C4-2B (cell line): ENCODE results near the gene RBBP8NL.

Source experiments
- H3K27ac ChIP-seq: fragments of 450-650 bp; 2 replicates; pipeline ENCODE4 v1.5.1; 2017
- ZFX ChIP-seq: fragments of 450-650 bp; IDR thresholded peaks from 2 replicates; pipeline ENCODE4 v1.6.1; 2017
- TF ChIP-seq, protein P1 (sequence below): fragments of 450-650 bp; conservative IDR thresholded peaks from 2 replicates; pipeline ENCODE4 v1.5.1; 2017; ENCODE audit warnings: mild to moderate bottlenecking

The RBBP8NL gene

DNA sequence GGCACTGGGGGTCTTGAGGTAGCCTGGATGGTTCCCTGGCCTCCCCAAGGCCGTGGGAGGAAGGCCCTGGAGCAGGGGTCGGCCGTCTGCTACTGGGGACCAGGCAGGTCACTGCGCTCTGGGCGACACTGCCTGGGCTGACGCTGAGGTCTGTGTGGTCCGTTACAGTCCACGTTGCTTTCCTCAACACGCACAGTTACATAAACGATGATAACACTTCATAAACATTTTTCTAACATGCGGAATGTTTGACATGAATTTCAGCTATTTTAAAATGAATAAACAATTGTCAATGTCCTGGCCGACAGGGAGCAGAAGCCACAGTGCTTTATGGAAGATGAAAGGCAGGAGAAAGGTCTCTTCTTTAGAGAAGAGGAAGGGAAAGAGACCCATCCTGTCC is 10.2 kb upstream of the RBBP8NL start:
- H3K27ac ChIP-seq = no peak overlapping the region
- TF ChIP-seq ZFX = no peak
- TF ChIP-seq, protein P1, sequence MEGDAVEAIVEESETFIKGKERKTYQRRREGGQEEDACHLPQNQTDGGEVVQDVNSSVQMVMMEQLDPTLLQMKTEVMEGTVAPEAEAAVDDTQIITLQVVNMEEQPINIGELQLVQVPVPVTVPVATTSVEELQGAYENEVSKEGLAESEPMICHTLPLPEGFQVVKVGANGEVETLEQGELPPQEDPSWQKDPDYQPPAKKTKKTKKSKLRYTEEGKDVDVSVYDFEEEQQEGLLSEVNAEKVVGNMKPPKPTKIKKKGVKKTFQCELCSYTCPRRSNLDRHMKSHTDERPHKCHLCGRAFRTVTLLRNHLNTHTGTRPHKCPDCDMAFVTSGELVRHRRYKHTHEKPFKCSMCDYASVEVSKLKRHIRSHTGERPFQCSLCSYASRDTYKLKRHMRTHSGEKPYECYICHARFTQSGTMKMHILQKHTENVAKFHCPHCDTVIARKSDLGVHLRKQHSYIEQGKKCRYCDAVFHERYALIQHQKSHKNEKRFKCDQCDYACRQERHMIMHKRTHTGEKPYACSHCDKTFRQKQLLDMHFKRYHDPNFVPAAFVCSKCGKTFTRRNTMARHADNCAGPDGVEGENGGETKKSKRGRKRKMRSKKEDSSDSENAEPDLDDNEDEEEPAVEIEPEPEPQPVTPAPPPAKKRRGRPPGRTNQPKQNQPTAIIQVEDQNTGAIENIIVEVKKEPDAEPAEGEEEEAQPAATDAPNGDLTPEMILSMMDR = no peak

GRCh38 chr20:62436692-62437091 is 9.4 kb upstream of the RBBP8NL start:
- H3K27ac ChIP-seq = no peak overlapping the region

DNA sequence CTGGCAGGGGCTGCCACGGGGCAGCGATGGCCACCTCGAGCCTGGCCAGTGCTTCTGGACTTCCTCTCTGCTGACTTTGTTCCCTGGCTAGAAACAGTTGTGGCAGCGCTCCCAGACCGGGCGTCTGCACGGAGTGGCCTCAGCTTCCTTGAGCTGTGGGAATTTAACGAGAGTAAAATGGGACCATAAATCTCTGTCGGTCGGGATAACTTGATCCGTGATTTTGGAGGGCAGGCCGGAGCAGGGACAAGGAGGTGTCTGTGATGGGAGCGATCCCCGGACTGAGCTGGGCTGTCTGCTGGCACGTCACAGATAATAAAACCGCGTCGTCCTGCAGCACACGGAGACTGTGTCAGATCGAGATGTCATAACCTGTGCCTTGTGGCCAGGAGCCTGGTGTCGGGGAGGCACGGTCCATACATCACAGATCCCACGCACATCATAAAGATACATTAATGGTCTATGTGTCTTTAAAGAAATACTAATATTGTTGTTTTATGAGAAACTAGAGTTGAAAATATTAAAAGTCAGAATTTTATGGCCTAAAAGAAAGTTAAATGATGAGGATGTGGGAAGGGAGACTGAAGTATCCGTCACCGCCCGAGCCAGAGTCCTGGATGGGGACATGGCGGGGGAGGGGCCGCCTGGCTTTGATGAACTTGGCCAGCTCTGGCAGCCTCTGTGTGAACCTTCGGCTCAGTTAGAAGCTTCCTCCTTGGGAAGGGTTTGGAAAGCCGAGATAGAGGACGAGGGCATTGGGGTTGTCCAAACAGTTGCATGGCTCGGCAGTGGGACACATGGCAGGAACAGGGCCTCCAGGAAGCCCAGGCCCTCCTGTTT is 6.5 kb upstream of the RBBP8NL start:
- peak overlapping the region; percentile 37 for H3K27ac ChIP-seq
- no peak for TF ChIP-seq ZFX
- TF ChIP-seq, protein P1 = no peak

More at GRCh38 chr20:62436692-62437091, 9.4 kb upstream of the RBBP8NL start:
- TF ChIP-seq ZFX = no peak
- TF ChIP-seq, protein P1 = no peak

DNA sequence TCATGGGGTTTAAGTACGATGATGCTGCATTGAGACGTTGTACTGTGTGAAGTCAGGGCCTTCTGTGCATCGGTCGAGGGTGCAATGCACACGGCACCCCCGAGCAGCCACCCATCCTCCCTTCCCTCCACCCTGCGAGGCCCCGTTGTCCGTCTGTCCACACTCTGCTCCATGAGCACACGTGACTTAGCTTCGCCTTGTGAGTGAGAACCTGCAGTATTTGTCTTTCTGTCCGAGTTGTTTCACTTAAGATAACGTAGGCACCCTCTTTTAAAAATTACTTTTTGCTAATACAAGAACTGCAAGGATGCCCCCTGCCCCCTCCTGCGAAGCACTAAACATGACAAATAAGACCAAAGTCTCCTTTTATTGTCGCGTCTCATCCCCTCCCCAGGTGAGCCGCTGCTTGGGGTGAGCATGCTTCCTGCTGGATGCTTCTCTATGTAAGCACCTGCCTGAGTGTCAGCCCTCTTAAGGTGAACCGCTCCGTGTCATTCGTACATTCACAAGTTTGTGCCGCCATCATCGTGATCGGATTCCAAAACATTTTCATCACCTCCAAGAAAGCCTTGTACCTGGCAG is 3.6 kb upstream of the RBBP8NL start:
- TF ChIP-seq ZFX = no peak
- TF ChIP-seq, protein P1 = no peak
- H3K27ac ChIP-seq = no peak overlapping the region

DNA sequence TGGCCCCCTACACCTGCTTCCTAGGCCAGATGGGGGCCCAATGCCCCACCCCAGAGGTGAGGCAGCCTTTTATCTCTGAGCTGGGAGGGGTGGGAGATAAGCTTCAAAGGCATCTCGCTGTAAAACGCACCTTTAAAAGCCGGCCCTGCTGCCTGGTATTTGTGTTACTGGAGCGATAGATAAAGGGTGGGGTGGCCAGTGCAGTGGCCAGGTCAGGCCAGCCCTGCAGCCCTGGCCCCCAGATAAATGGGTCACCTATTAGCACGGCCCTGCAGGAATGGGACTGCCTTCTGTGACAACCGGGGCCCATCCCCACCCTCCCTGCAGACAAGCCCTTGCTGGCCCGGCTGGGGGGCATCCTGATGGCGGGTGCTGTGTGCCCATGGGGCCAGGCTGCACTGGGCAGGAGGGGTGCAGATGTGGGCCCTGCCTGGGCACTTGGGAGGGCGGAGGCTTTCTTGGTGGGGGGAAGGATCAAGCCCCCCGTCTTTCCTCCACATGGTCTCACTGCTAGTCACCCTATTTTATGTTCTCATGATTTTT is 3.0 kb upstream of the RBBP8NL start:
- no peak overlapping the region for H3K27ac ChIP-seq
- TF ChIP-seq, protein P1 = no peak
- TF ChIP-seq ZFX = no peak

- TF ChIP-seq, protein P1 = no peak
- TF ChIP-seq ZFX = no peak
These were observed 2.3 kb upstream of the RBBP8NL start for GRCh38 chr20:62429455-62430310.

More at GRCh38 chr20:62429455-62430310, 2.3 kb upstream of the RBBP8NL start:
- no peak overlapping the region for H3K27ac ChIP-seq
